MM.1S (cell line): ENCODE data around the gene TBC1D23.

Experiments used
- DNase-seq: peaks from one replicate; pipeline ENCODE4 v3.0.0-alpha.2; 2015
- H2AFZ ChIP-seq: fragments of 300-600 bp; sonication (generic); 2 replicates; pipeline ENCODE4 v1.6.0; 2016; ENCODE audit warnings: antibody characterized with exemption, low read length
- H3F3A ChIP-seq: fragments of 300-600 bp; sonication (generic); 2 replicates; pipeline ENCODE4 v1.6.1; 2016; ENCODE audit warnings: mild to moderate bottlenecking, antibody characterized with exemption, low read length, moderate library complexity, mixed read lengths; ENCODE audit not compliant: insufficient read depth
- H3K27ac ChIP-seq: fragments of 300-600 bp; sonication (generic); 2 replicates; pipeline ENCODE4 v1.5.1; 2016; ENCODE audit warnings: mild to moderate bottlenecking, low read length
- H3K27me3 ChIP-seq: fragments of 300-600 bp; sonication (generic); replicated peaks from 2 replicates; pipeline ENCODE4 v1.6.0; 2016; ENCODE audit warnings: low read length; ENCODE audit not compliant: insufficient read depth
- H3K36me3 ChIP-seq: fragments of 300-600 bp; sonication (generic); replicated peaks from 2 replicates; pipeline ENCODE4 v1.6.1; 2016; ENCODE audit warnings: mild to moderate bottlenecking, low read length, mixed read lengths; ENCODE audit not compliant: insufficient read depth
- H3K4me1 ChIP-seq: fragments of 300-600 bp; sonication (generic); 2 replicates; pipeline ENCODE4 v1.6.1; 2016; ENCODE audit warnings: low read length, mixed read lengths
- H3K4me2 ChIP-seq: fragments of 300-600 bp; sonication (generic); 2 replicates; pipeline ENCODE4 v1.6.0; 2016; ENCODE audit warnings: low read depth, low read length
- H3K4me3 ChIP-seq: fragments of 300-600 bp; sonication (generic); 2 replicates; pipeline ENCODE4 v1.5.1; 2016; ENCODE audit warnings: low read length, mixed read lengths
- H3K79me2 ChIP-seq: fragments of 300-600 bp; sonication (generic); 2 replicates; pipeline ENCODE4 v1.6.1; 2016; ENCODE audit warnings: mixed run types, low read length, mixed read lengths
- H3K9ac ChIP-seq: fragments of 300-600 bp; sonication (generic); 2 replicates; pipeline ENCODE4 v1.6.1; 2016; ENCODE audit warnings: low read length, mixed read lengths
- H3K9me2 ChIP-seq: fragments of 300-600 bp; sonication (generic); replicated peaks from 2 replicates; pipeline ENCODE4 v1.6.1; 2016; ENCODE audit warnings: mild to moderate bottlenecking, low read length, mixed read lengths; ENCODE audit not compliant: insufficient read depth
- H3K9me3 ChIP-seq: fragments of 300-600 bp; sonication (generic); replicated peaks from 2 replicates; pipeline ENCODE4 v1.6.1; 2016; ENCODE audit warnings: mild to moderate bottlenecking, low read length, mixed read lengths; ENCODE audit not compliant: insufficient read depth
- H4K20me1 ChIP-seq: fragments of 300-600 bp; sonication (generic); 2 replicates; pipeline ENCODE4 v1.6.1; 2016; ENCODE audit warnings: mild to moderate bottlenecking, low read length, moderate library complexity, mixed read lengths; ENCODE audit not compliant: insufficient read depth
- EZH2 ChIP-seq: fragments of 300-600 bp; sonication (generic); optimal IDR thresholded peaks from 2 replicates; pipeline ENCODE3; 2017; ENCODE audit warnings: low read depth, mild to moderate bottlenecking, antibody characterized with exemption, low read length, mixed read lengths
- EZH2phosphoT487 ChIP-seq: fragments of 300-600 bp; sonication (generic); IDR thresholded peaks from 2 replicates; pipeline ENCODE4 v1.6.1; 2018; ENCODE audit warnings: antibody characterized with exemption, low read length
- TF ChIP-seq, protein P1 (sequence below): fragments of 300-600 bp; sonication (generic); IDR thresholded peaks from 2 replicates; pipeline ENCODE4 v1.5.1; 2016; ENCODE audit warnings: antibody characterized with exemption, low read length, mixed read lengths

The TBC1D23 gene

DNA sequence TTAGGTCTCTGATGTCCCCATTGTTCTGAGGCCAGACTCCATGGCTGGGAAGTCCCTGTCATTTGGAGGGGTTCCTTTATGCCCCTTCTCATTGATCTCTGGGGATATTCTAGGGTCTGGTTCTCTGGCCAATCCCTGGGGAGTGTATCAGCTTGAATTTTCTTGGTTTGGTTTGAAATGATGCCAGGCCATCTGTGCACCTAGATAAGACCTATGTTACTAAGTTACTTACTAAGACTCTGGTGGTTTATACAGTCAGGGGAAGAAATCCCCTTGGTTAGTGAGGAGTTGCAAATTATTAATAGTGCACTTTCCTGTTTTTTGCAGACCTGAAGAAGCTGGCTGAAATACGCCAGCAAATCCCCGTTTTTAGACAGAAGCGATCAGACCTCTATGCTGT is 94.1 kb downstream of the TBC1D23 start:
- no peaks in the 10 kb centered on the region for H3K9me3 ChIP-seq
- H3K79me2 ChIP-seq, result no peaks in the 10 kb centered on the region
- no peak overlapping the region for H3K4me3 ChIP-seq
- no peak overlapping the region for H3K9ac ChIP-seq
- no peak overlapping the region for H3K4me2 ChIP-seq
- no peaks in the 10 kb centered on the region for H3K27me3 ChIP-seq
- no peaks in the 10 kb centered on the region for H3F3A ChIP-seq
- H2AFZ ChIP-seq, result no peak overlapping the region
- no peaks in the 10 kb centered on the region for H3K9me2 ChIP-seq
- no peaks in the 10 kb centered on the region for H3K4me1 ChIP-seq
- H3K27ac ChIP-seq, result no peak overlapping the region
- H4K20me1 ChIP-seq, result no peaks in the 10 kb centered on the region
- H3K36me3 ChIP-seq, result no peaks in the 10 kb centered on the region; the same call in 1 of the 2 replicates
- DNase-seq, result no peak
- TF ChIP-seq, protein P1, sequence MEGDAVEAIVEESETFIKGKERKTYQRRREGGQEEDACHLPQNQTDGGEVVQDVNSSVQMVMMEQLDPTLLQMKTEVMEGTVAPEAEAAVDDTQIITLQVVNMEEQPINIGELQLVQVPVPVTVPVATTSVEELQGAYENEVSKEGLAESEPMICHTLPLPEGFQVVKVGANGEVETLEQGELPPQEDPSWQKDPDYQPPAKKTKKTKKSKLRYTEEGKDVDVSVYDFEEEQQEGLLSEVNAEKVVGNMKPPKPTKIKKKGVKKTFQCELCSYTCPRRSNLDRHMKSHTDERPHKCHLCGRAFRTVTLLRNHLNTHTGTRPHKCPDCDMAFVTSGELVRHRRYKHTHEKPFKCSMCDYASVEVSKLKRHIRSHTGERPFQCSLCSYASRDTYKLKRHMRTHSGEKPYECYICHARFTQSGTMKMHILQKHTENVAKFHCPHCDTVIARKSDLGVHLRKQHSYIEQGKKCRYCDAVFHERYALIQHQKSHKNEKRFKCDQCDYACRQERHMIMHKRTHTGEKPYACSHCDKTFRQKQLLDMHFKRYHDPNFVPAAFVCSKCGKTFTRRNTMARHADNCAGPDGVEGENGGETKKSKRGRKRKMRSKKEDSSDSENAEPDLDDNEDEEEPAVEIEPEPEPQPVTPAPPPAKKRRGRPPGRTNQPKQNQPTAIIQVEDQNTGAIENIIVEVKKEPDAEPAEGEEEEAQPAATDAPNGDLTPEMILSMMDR, result no peak
- no peak for TF ChIP-seq EZH2phosphoT487
- no peak for TF ChIP-seq EZH2

DNA sequence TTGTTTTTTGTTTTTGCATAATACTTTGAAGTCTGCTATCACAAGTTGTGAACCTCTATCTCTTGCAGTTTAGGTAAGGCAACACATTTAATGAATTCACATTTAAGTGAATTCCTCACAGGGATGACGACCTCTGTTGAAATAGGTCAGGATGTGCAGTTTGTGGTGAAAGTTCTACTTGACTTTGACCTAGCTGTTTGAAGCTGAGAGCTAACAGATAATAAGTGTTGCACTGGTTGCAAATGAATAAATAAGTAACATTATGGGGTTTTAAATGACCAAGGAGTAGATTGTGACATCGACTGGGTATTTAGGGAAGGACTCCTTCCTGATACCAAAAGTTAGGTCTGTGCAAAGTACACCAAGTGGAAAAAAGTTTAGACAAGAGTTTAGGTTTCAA is 97.6 kb downstream of the TBC1D23 start:
- Histone ChIP-seq H3F3A (no peaks in the 10 kb centered on the region), H3K4me1 (no peaks in the 10 kb centered on the region), H3K9me3 (no peaks in the 10 kb centered on the region), H2AFZ (no peak overlapping the region), H3K79me2 (no peaks in the 10 kb centered on the region), H3K27me3 (no peaks in the 10 kb centered on the region), H3K9ac (no peak overlapping the region), H3K36me3 (no peaks in the 10 kb centered on the region; the same call in 1 of the 2 replicates), H3K27ac (no peak overlapping the region), H3K9me2 (no peaks in the 10 kb centered on the region), H4K20me1 (no peaks in the 10 kb centered on the region), H3K4me2 (no peak overlapping the region), H3K4me3 (no peak overlapping the region)
- TF ChIP-seq, protein P1, result no peak
- TF ChIP-seq EZH2phosphoT487 (no peak), EZH2 (no peak)
- DNase-seq, result no peak

DNA sequence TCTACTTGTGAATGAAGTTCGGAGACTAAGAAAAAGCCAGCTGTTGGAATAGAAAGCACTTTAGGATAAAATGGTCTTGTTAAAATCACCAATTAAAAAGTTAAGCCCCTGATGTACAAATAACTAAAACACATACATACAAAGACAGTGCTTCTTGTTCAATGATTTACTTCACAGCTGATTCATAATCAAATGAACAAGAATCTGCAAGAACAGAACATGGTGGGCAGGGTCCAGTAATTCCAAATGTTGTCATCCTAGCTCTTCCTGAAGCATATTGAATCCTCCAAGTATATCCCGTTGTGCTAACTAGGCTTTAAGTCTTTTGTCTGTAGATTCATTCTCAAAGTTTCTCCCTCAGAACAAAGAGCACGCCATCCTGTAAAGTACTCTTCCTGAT is 98.2 kb downstream of the TBC1D23 start:
- no peak overlapping the region for H2AFZ ChIP-seq
- no peak overlapping the region for H3K4me3 ChIP-seq
- no peaks in the 10 kb centered on the region for H3K9me3 ChIP-seq
- H3K4me1 ChIP-seq, result no peaks in the 10 kb centered on the region
- no peak for TF ChIP-seq EZH2phosphoT487
- TF ChIP-seq EZH2, result no peak
- TF ChIP-seq, protein P1, result no peak
- no peak overlapping the region for H3K4me2 ChIP-seq
- H3K9ac ChIP-seq, result no peak overlapping the region
- no peaks in the 10 kb centered on the region for H3F3A ChIP-seq
- no peaks in the 10 kb centered on the region for H3K27me3 ChIP-seq
- H3K27ac ChIP-seq, result no peak overlapping the region
- H4K20me1 ChIP-seq, result no peaks in the 10 kb centered on the region
- H3K36me3 ChIP-seq, result peaks cover 3% of the 10 kb centered on the region; the same call in 1 of the 2 replicates
- H3K79me2 ChIP-seq, result no peaks in the 10 kb centered on the region
- no peak for DNase-seq
- H3K9me2 ChIP-seq, result no peaks in the 10 kb centered on the region
